IPS-18c (cell line): ENCODE measurements around the gene TEX55.

ENCODE experiments used
- H3K4me3 ChIP-seq: 2 replicates; pipeline ENCODE4 v1.7.0; 2013; ENCODE audit warnings: low read depth, mild to moderate bottlenecking, low read length, moderate library complexity; ENCODE audit not compliant: insufficient read depth
- H3K9me3 ChIP-seq: one replicate; pipeline ENCODE4 v1.6.1; 2013; ENCODE audit warnings: mild to moderate bottlenecking, low read length, moderate library complexity; ENCODE audit not compliant: control insufficient read depth, insufficient read depth

Gene TEX55

DNA sequence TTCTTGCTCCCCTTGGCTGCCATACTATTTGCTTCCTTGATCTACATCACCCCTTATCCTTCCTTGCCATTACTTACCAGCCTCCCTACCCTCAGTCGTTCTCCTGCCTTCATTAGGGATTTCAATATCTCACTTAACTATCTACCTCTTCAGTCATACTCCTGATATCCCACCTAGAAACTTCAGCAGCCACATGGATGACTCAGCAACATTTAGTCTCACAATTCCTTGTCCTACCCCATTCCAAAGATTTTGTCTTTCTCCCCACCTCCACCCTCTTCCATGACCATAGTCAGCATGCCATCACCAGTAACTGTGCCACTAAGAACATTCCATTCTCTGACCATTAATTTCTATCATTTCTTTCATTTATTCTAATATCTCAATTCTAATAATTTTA, 45.8 kb downstream of the TEX55 start:
- no peaks in the 10 kb centered on the region for H3K9me3 ChIP-seq
- no peak overlapping the region for H3K4me3 ChIP-seq

- no peaks in the 10 kb centered on the region for H3K9me3 ChIP-seq
- no peak overlapping the region for H3K4me3 ChIP-seq
Observed at GRCh38 chr3:119194237-119195150, 48.5 kb downstream of the TEX55 start.

DNA sequence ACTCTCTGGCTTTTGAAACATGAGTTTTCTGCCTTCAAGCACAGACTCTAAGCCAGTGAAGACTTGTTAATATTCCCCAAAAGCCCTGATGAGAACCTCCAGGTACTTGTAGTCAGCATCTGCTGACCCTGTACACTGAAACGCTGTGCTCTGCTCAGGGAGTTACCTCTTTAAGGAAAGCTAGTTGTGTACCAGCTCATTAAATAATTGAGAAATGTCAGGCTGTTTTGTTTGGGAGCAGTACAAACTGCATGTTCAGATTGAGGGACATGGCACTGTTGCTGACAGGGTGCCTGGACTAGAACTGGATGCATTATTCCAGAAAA, 49.1 kb downstream of the TEX55 start:
- Histone ChIP-seq H3K9me3 (no peaks in the 10 kb centered on the region), H3K4me3 (no peak overlapping the region)

GRCh38 chr3:119195911-119196310, 49.9 kb downstream of the TEX55 start:
- Histone ChIP-seq H3K4me3 (no peak overlapping the region), H3K9me3 (no peaks in the 10 kb centered on the region)
